ENCODE results near the gene CLDN6. TPM values are rescaled to one million over a fixed set of nuclear protein-coding genes. Genes with fewer than 3 reads are reported as not detected.

The CLDN6 gene
- total RNA-seq, 1 donor: not detected

DNA sequence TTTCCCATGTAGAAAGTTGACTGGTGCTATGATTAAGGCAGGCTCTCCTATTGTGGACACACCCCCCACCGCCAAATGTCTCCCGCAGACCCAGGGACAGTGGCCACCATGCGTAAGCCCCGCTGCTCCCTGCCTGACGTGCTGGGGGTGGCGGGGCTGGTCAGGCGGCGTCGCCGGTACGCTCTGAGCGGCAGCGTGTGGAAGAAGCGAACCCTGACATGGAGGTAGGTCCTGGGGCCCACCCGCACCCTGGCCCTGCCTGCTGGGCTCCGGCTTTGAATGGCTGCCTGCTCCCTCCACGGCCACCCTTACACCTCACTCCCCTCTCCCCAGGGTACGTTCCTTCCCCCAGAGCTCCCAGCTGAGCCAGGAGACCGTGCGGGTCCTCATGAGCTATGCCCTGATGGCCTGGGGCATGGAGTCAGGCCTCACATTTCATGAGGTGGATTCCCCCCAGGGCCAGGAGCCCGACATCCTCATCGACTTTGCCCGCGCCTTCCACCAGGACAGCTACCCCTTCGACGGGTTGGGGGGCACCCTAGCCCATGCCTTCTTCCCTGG, 32.0 kb upstream of the CLDN6 start:
- H3K4me3 ChIP-seq (ENCODE audit: low read depth, low read length): no peak overlapping the region
- TF ChIP-seq, protein P1, sequence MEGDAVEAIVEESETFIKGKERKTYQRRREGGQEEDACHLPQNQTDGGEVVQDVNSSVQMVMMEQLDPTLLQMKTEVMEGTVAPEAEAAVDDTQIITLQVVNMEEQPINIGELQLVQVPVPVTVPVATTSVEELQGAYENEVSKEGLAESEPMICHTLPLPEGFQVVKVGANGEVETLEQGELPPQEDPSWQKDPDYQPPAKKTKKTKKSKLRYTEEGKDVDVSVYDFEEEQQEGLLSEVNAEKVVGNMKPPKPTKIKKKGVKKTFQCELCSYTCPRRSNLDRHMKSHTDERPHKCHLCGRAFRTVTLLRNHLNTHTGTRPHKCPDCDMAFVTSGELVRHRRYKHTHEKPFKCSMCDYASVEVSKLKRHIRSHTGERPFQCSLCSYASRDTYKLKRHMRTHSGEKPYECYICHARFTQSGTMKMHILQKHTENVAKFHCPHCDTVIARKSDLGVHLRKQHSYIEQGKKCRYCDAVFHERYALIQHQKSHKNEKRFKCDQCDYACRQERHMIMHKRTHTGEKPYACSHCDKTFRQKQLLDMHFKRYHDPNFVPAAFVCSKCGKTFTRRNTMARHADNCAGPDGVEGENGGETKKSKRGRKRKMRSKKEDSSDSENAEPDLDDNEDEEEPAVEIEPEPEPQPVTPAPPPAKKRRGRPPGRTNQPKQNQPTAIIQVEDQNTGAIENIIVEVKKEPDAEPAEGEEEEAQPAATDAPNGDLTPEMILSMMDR (IDR thresholded peaks at IDR 0.05; ENCODE audit: insufficient read depth, low read depth, low read length): no peak
- no peak for DNase-seq (ENCODE audit: low read depth)

DNA sequence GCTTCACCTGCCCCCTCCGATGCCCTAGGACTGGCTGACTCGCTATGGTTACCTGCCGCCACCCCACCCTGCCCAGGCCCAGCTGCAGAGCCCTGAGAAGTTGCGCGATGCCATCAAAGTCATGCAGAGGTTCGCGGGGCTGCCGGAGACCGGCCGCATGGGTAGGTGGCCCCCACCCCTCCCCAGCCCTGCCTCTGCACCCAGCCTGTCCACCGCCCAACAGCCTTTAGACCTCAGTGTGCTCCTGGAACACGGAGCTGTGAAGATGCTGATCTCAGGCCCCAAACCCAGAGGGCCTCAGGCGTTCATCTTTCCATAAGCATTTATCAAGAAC, 29.4 kb upstream of the CLDN6 start:
- no peak overlapping the region for H3K4me3 ChIP-seq (ENCODE audit: low read depth, low read length)
- TF ChIP-seq, protein P1 (IDR thresholded peaks at IDR 0.05; ENCODE audit: insufficient read depth, low read depth, low read length): no peak

GRCh38 chr16:3046641-3047386, 28.8 kb upstream of the CLDN6 start:
- no peak for DNase-seq (ENCODE audit: low read depth)
- H3K4me3 ChIP-seq (ENCODE audit: low read depth, low read length): no peak overlapping the region
- TF ChIP-seq, protein P1 (IDR thresholded peaks at IDR 0.05; ENCODE audit: insufficient read depth, low read depth, low read length): no peak

More for the DNA sequence above, 29.4 kb upstream of the CLDN6 start:
- no peak for DNase-seq (ENCODE audit: low read depth)

GRCh38 chr16:3045758-3046640, 28.0 kb upstream of the CLDN6 start, which contains the start of gene MMP25:
MMP25 (plus strand) TSS chr16:3046561; CDS start chr16:3046918, 357 bp downstream.
- DNase-seq (ENCODE audit: low read depth): no peak

GRCh38 chr16:3044708-3045107, 26.7 kb upstream of the CLDN6 start:
- no peak overlapping the region for H3K4me3 ChIP-seq (ENCODE audit: low read depth, low read length)
- TF ChIP-seq, protein P1 (IDR thresholded peaks at IDR 0.05; ENCODE audit: insufficient read depth, low read depth, low read length): no peak
- DNase-seq (ENCODE audit: low read depth): no peak

More at GRCh38 chr16:3045758-3046640, 28.0 kb upstream of the CLDN6 start, which contains the start of gene MMP25:
- TF ChIP-seq, protein P1 (IDR thresholded peaks at IDR 0.05; ENCODE audit: insufficient read depth, low read depth, low read length): no peak
- peak within 1 kb of the TSS; percentile 51 for H3K4me3 ChIP-seq (ENCODE audit: low read depth, low read length)

GRCh38 chr16:3042376-3042775, 24.4 kb upstream of the CLDN6 start:
- TF ChIP-seq, protein P1 (IDR thresholded peaks at IDR 0.05; ENCODE audit: insufficient read depth, low read depth, low read length): no peak
- H3K4me3 ChIP-seq (ENCODE audit: low read depth, low read length): no peak overlapping the region
- DNase-seq (ENCODE audit: low read depth): no peak

All from fibroblast of villous mesenchyme (primary cell).